ENCODE results near the gene C5. TPM values are rescaled to one million over a fixed set of nuclear protein-coding genes. Genes with fewer than 3 reads are reported as not detected.
"Not testable (repeated sequence)": the region's sequence is repeated elsewhere in the genome, so short reads cannot be mapped to it uniquely, and the experiment has no call there.

C5 gene
- 1.3 and 1.5 TPM in 2 replicates for total RNA-seq

GRCh38 chr9:121050128-121050988, at the start of gene C5:
Gene C5 (minus strand): TSS chr9:121050275. CDS start chr9:121050246, 29 bp downstream.
- DNase-seq, result no peak
- no peaks in the 10 kb centered on the region for H3K9me3 Mint-ChIP-seq
- peaks cover 8% of the 10 kb centered on the region for H3K27me3 Mint-ChIP-seq
- H3K4me1 Mint-ChIP-seq, result no peaks in the 10 kb centered on the region
- H3K36me3 Mint-ChIP-seq (ENCODE audit: low read depth), result no peaks in the 10 kb centered on the region
- intact Hi-C loops (cut with micrococcal nuclease), result no loop called here
- no peak within 1 kb of the TSS for H3K27ac Mint-ChIP-seq
- no peak within 1 kb of the TSS for H3K4me3 Mint-ChIP-seq

- intact Hi-C loops (cut with micrococcal nuclease), result no loop called here
- Mint-ChIP-seq H3K4me3 (no peak overlapping the region), H3K4me1 (peaks cover 3% of the 10 kb centered on the region), H3K36me3 (ENCODE audit: low read depth) (peaks cover 81% of the 10 kb centered on the region), H3K27me3 (no peaks in the 10 kb centered on the region), H3K9me3 (peaks cover 31% of the 10 kb centered on the region), H3K27ac (no peak overlapping the region)
- no peak for DNase-seq
These were observed 48.6 kb upstream of the C5 start for GRCh38 chr9:121098567-121099198.

- no peaks in the 10 kb centered on the region for H3K27me3 Mint-ChIP-seq
- no peak overlapping the region for H3K27ac Mint-ChIP-seq
- DNase-seq, result no peak
- peaks cover 3% of the 10 kb centered on the region for H3K4me1 Mint-ChIP-seq
- H3K36me3 Mint-ChIP-seq (ENCODE audit: low read depth), result peaks cover 74% of the 10 kb centered on the region
- no peak overlapping the region for H3K4me3 Mint-ChIP-seq
- intact Hi-C loops (cut with micrococcal nuclease), result no loop called here
- H3K9me3 Mint-ChIP-seq, result peaks cover 15% of the 10 kb centered on the region
These were observed 45.0 kb upstream of the C5 start for GRCh38 chr9:121095057-121095456.

GRCh38 chr9:121090743-121091142, 40.7 kb upstream of the C5 start:
- DNase-seq; H3K27ac Mint-ChIP-seq; intact Hi-C loops (cut with micrococcal nuclease); H3K4me3 Mint-ChIP-seq; H3K9me3 Mint-ChIP-seq; H3K27me3 Mint-ChIP-seq: not testable (repeated sequence)
- Mint-ChIP-seq H3K4me1 (peaks cover 23% of the 10 kb centered on the region), H3K36me3 (ENCODE audit: low read depth) (peaks cover 64% of the 10 kb centered on the region)

- intact Hi-C loops (cut with micrococcal nuclease), result no loop called here
- Mint-ChIP-seq H3K36me3 (ENCODE audit: low read depth) (peaks cover 58% of the 10 kb centered on the region), H3K4me1 (peaks cover 26% of the 10 kb centered on the region), H3K27ac (no peak overlapping the region), H3K9me3 (no peaks in the 10 kb centered on the region), H3K4me3 (no peak overlapping the region), H3K27me3 (no peaks in the 10 kb centered on the region)
- no peak for DNase-seq
These were observed 38.5 kb upstream of the C5 start for GRCh38 chr9:121088576-121088975.

GRCh38 chr9:121085661-121086060, 35.6 kb upstream of the C5 start:
- no peaks in the 10 kb centered on the region for H3K27me3 Mint-ChIP-seq
- peaks cover 54% of the 10 kb centered on the region for H3K36me3 Mint-ChIP-seq (ENCODE audit: low read depth)
- no peak for DNase-seq
- intact Hi-C loops (cut with micrococcal nuclease), result no loop called here
- H3K9me3 Mint-ChIP-seq, result no peaks in the 10 kb centered on the region
- no peak overlapping the region for H3K27ac Mint-ChIP-seq
- H3K4me3 Mint-ChIP-seq, result no peak overlapping the region
- H3K4me1 Mint-ChIP-seq, result peaks cover 29% of the 10 kb centered on the region

- peaks cover 42% of the 10 kb centered on the region for H3K36me3 Mint-ChIP-seq (ENCODE audit: low read depth)
- H3K9me3 Mint-ChIP-seq, result no peaks in the 10 kb centered on the region
- H3K27ac Mint-ChIP-seq, result no peak overlapping the region
- no peaks in the 10 kb centered on the region for H3K27me3 Mint-ChIP-seq
- DNase-seq, result no peak
- H3K4me1 Mint-ChIP-seq, result peaks cover 27% of the 10 kb centered on the region
- no peak overlapping the region for H3K4me3 Mint-ChIP-seq
- intact Hi-C loops (cut with micrococcal nuclease), result no loop called here
These were observed 32.0 kb upstream of the C5 start for GRCh38 chr9:121082075-121082474.

- H3K4me1 Mint-ChIP-seq, result peaks cover 52% of the 10 kb centered on the region
- H3K27ac Mint-ChIP-seq, result peak overlapping the region; percentile 98
- DNase-seq, result no peak
- intact Hi-C loops (cut with micrococcal nuclease), result loop anchor here (2.0 kb wide), 3 partner anchors 149 to 231 kb away; partner anchors contain the start of genes PHF19 and TRAF1
- H3K4me3 Mint-ChIP-seq, result peak overlapping the region; percentile 100
- peaks cover 2% of the 10 kb centered on the region for H3K9me3 Mint-ChIP-seq
- H3K27me3 Mint-ChIP-seq, result no peaks in the 10 kb centered on the region
- peaks cover 6% of the 10 kb centered on the region for H3K36me3 Mint-ChIP-seq (ENCODE audit: low read depth)
These were observed 25.4 kb upstream of the C5 start for GRCh38 chr9:121075251-121076036.

GRCh38 chr9:121074370-121075250, 24.5 kb upstream of the C5 start, which contains the start of gene CNTRL:
Gene CNTRL (plus strand): TSS chr9:121074955. CDS start chr9:121088327, 13,372 bp downstream.
- H3K4me3 Mint-ChIP-seq, result peak within 1 kb of the TSS; percentile 100
- peaks cover 52% of the 10 kb centered on the region for H3K4me1 Mint-ChIP-seq
- peaks cover 3% of the 10 kb centered on the region for H3K9me3 Mint-ChIP-seq
- H3K27ac Mint-ChIP-seq, result peak within 1 kb of the TSS; percentile 98
- H3K36me3 Mint-ChIP-seq (ENCODE audit: low read depth), result peaks cover 4% of the 10 kb centered on the region
- no peaks in the 10 kb centered on the region for H3K27me3 Mint-ChIP-seq
- intact Hi-C loops (cut with micrococcal nuclease), result loop anchor here (1.0 to 5.0 kb wide), 7 partner anchors 47 to 362 kb away; partner anchors contain the start of genes MEGF9, PHF19, RAB14 and TRAF1
- DNase-seq, result peak; percentile 97

GRCh38 chr9:121073038-121073437, 23.0 kb upstream of the C5 start:
- Mint-ChIP-seq H3K27me3 (no peaks in the 10 kb centered on the region), H3K27ac (peak overlapping the region; percentile 16), H3K4me1 (peaks cover 49% of the 10 kb centered on the region), H3K9me3 (peaks cover 7% of the 10 kb centered on the region), H3K36me3 (ENCODE audit: low read depth) (peaks cover 2% of the 10 kb centered on the region), H3K4me3 (peak overlapping the region; percentile 86)
- intact Hi-C loops (cut with micrococcal nuclease), result loop anchor here (5.0 kb wide), 2 partner anchors 91 to 361 kb away; partner anchors contain the start of gene MEGF9
- no peak for DNase-seq

- Mint-ChIP-seq H3K27ac (peak overlapping the region; percentile 88), H3K4me3 (peak overlapping the region; percentile 86), H3K27me3 (no peaks in the 10 kb centered on the region), H3K36me3 (ENCODE audit: low read depth) (peaks cover 7% of the 10 kb centered on the region), H3K9me3 (peaks cover 11% of the 10 kb centered on the region), H3K4me1 (peaks cover 43% of the 10 kb centered on the region)
- DNase-seq, result peak; percentile 76
- intact Hi-C loops (cut with micrococcal nuclease), result loop anchor here (5.0 kb wide), 2 partner anchors 90 to 360 kb away; partner anchors contain the start of gene MEGF9
These were observed 21.8 kb upstream of the C5 start for GRCh38 chr9:121071756-121072421.

GRCh38 chr9:121071370-121071755, 21.3 kb upstream of the C5 start:
- Mint-ChIP-seq H3K36me3 (ENCODE audit: low read depth) (peaks cover 9% of the 10 kb centered on the region), H3K9me3 (peaks cover 11% of the 10 kb centered on the region), H3K4me3 (peak overlapping the region; percentile 86), H3K27me3 (no peaks in the 10 kb centered on the region), H3K4me1 (peaks cover 38% of the 10 kb centered on the region), H3K27ac (peak overlapping the region; percentile 88)
- no peak for DNase-seq
- intact Hi-C loops (cut with micrococcal nuclease), result loop anchor here (5.0 kb wide), 2 partner anchors 89 to 359 kb away; partner anchors contain the start of gene MEGF9

All from activated CD4-positive, alpha-beta T cell treated with anti-CD3 and anti-CD28 coated beads, Interleukin-2, amount 10 ng/mL, durations not matched to agents 24 days and 14 days (primary cell).